HepG2 (cell line): ENCODE results near the gene MACROD2. TPM values are rescaled to one million over a fixed set of nuclear protein-coding genes. Genes with fewer than 3 reads are reported as not detected.

Source experiments
- ATAC-seq: fragments of 200-7000 bp; cut with Tn5 transposase; 3 replicates; pipeline ENCODE4 v1.9.1; 2020; ENCODE audit warnings: mild to moderate bottlenecking, moderate library complexity
- BruUV-seq: library from RNA; stranded (reverse); fragments of 400-500 nt; replicated peaks from 2 replicates; lab custom pipeline; 2021; lab: Mats Ljungman, UMichigan
- CTCF ChIA-PET: fragments of 300-600 bp; formaldehyde crosslinking; extraction: SDS; loops from one replicate; lab custom pipeline; 2021; ENCODE audit warnings: low total read pairs, inconsistent platforms, low intra/inter-chr PET ratio; lab: Yijun Ruan, JAX
- POLR2A ChIA-PET: fragments of 350-600 bp; sonication (Branson Sonifier 250); formaldehyde crosslinking; loops from one replicate; lab custom pipeline; 2020; ENCODE audit warnings: antibody characterized with exemption, inconsistent platforms; lab: Yijun Ruan, JAX
- DNase-seq: peaks from one replicate; pipeline ENCODE4 v3.0.0-alpha.2; 2015; ENCODE audit warnings: low spot score
- FAIRE-seq: peaks from 3 replicates; lab custom pipeline; 2011; peaks lifted over from hg19 to GRCh38; lab: Jason Lieb, UNC
- H2AFZ ChIP-seq: one replicate; pipeline ENCODE4 v1.6.1; 2011; ENCODE audit warnings: low read length, inconsistent platforms
- H3K27ac ChIP-seq: fragments of 300-600 bp; 3 replicates; pipeline ENCODE4 v1.8.0; 2011; ENCODE audit warnings: mixed run types, mild to moderate bottlenecking, mixed read lengths, low read length, inconsistent platforms; ENCODE audit not compliant: insufficient read depth; ENCODE audit errors: extremely low read length
- H3K27me3 ChIP-seq, 2 experiments: fragments of 200-600 bp in 1 of 2; 2 replicates in 1 of 2; 3 replicates in 1 of 2; pipeline versions ENCODE4 v1.6.0 to v1.8.0; 2011; ENCODE audit warnings: low read length in 2 of 2, mild to moderate bottlenecking in 2 of 2, moderate library complexity in 2 of 2, inconsistent platforms in 1 of 2; ENCODE audit not compliant: insufficient read depth in 2 of 2, control insufficient read depth in 1 of 2
- H3K36me3 ChIP-seq, 2 experiments: fragments of 200-600 bp in 1 of 2; replicated peaks in 1 of 2; 2 replicates in 1 of 2; 3 replicates in 1 of 2; pipeline versions ENCODE4 v1.5.1 to v1.8.0; 2011; ENCODE audit warnings: low read length in 2 of 2, inconsistent platforms in 1 of 2; ENCODE audit not compliant: insufficient read depth in 2 of 2, control insufficient read depth in 1 of 2
- H3K4me1 ChIP-seq: 2 replicates; pipeline ENCODE4 v1.5.1; 2012; ENCODE audit warnings: low read length, inconsistent platforms; ENCODE audit not compliant: insufficient read depth
- H3K4me2 ChIP-seq: 2 replicates; pipeline ENCODE4 v1.6.0; 2011; ENCODE audit warnings: low read depth, low read length, inconsistent platforms
- H3K4me3 ChIP-seq, 3 experiments: fragments of 200-600 bp in 1 of 3; sonication (generic), shearing (Covaris generic) in 1 of 3; replicated peaks in 1 of 3; 2 replicates each; pipeline ENCODE4 v1.5.1; 2011 to 2016; ENCODE audit warnings: low read length in 3 of 3, inconsistent platforms in 2 of 3, low read depth in 2 of 3, mild to moderate bottlenecking in 2 of 3, control low read depth in 1 of 3, mixed read lengths in 1 of 3; ENCODE audit not compliant: insufficient read depth in 1 of 3
- H3K79me2 ChIP-seq: one replicate; pipeline ENCODE4 v1.6.1; 2011; ENCODE audit warnings: low read length, inconsistent platforms; ENCODE audit not compliant: insufficient read depth
- H3K9ac ChIP-seq: 2 replicates; pipeline ENCODE4 v1.6.0; 2011; ENCODE audit warnings: mild to moderate bottlenecking, low read depth, low read length, inconsistent platforms; ENCODE audit not compliant: insufficient read depth
- H3K9me3 ChIP-seq: 2 replicates; pipeline ENCODE4 v1.5.1; 2012; ENCODE audit warnings: mild to moderate bottlenecking, low read length
- H4K20me1 ChIP-seq: 2 replicates; pipeline ENCODE4 v1.6.0; 2011; ENCODE audit warnings: inconsistent platforms, mild to moderate bottlenecking, low read length, moderate library complexity; ENCODE audit not compliant: insufficient read depth
- ATF6 ChIP-seq: sonication (generic); formaldehyde crosslinking; conservative IDR thresholded peaks from 2 replicates; pipeline ENCODE4 v1.4.0; 2020; ENCODE audit warnings: missing genetic modification reagents
- CEBPZ ChIP-seq: IDR thresholded peaks from 2 replicates; pipeline ENCODE4 v1.6.1; 2012; ENCODE audit warnings: low read length, improper control_type of control experiment
- GMEB1 ChIP-seq: sonication (generic); formaldehyde crosslinking; IDR thresholded peaks from 2 replicates; pipeline ENCODE4 v1.5.1; 2020; ENCODE audit warnings: missing genetic modification reagents, mild to moderate bottlenecking, borderline replicate concordance
- MYNN ChIP-seq: sonication (generic); formaldehyde crosslinking; IDR thresholded peaks from 2 replicates; pipeline ENCODE4 v1.4.0; 2020; ENCODE audit warnings: mild to moderate bottlenecking, low read depth, missing genetic modification reagents
- TOPORS ChIP-seq: sonication (generic); formaldehyde crosslinking; IDR thresholded peaks from 2 replicates; pipeline ENCODE4 v1.8.0; 2023; ENCODE audit warnings: mild to moderate bottlenecking, missing genetic modification reagents
- ZNF138 ChIP-seq: sonication (generic); formaldehyde crosslinking; IDR thresholded peaks from 2 replicates; pipeline ENCODE4 v1.5.0; 2020; ENCODE audit warnings: mild to moderate bottlenecking, low read depth, missing genetic modification reagents
- whole genome bisulfite sequencing: methylation state at CpG from one replicate; pipeline ENCODE4 v1.1.6; 2017; ENCODE audit warnings: low lambda C conversion rate; 5-methylcytosine and 5-hydroxymethylcytosine counted together
- in situ Hi-C: cut with HindIII; loops from 2 replicates; pipeline ENCODE4 v1.10.0; 2017; ENCODE audit warnings: low pct_unique_long_range_greater_than_20kb; ENCODE audit not compliant: extremely low pct_ligation_motif_present
- intact Hi-C: fragments of 100-400 bp; cut with micrococcal nuclease; formaldehyde crosslinking; loops from one replicate; pipeline ENCODE4 v1.10.0; 2022; ENCODE audit not compliant: unreplicated experiment
- polyA plus RNA-seq, 8 experiments: library from polyadenylated mRNA; depleted of rRNA in 3 of 8; stranded (reverse) in 7 of 8; unstranded in 1 of 8; fragments of >200 nt; fragmentation: Illumina TruSeq in 4 of 8; extraction: Trizol in 4 of 8; gene quantifications; 2 replicates each; pipeline versions ENCODE4 v1.2.1 to v1.2.3, GENCODE V29; 2011 to 2016; ENCODE audit warnings: low read depth in 4 of 8, missing spikeins in 1 of 8, mixed read lengths in 1 of 8; ENCODE audit not compliant: insufficient read depth in 1 of 8
- total RNA-seq, 5 experiments: library from RNA; depleted of rRNA; stranded (reverse); fragments of >200 nt; fragmentation: Illumina TruSeq; extraction: Trizol; gene quantifications; 2 replicates each; pipeline ENCODE4 v1.2.3, GENCODE V29; 2016; ENCODE audit warnings: low read depth in 1 of 5

Gene MACROD2
- total and polyA plus RNA-seq, 2 of the 13 experiments (the other 11 are each of a cell fraction or from before 2014, with no cell fraction given) = 0.13 to 0.51 TPM

GRCh38 chr20:15140286-15140685 is 1145.0 kb downstream of the MACROD2 start:
- H3K27me3 ChIP-seq = no peaks in the 10 kb centered on the region
- H3K79me2 ChIP-seq = no peaks in the 10 kb centered on the region
- peaks cover 10% of the 10 kb centered on the region for H3K4me1 ChIP-seq
- no peak overlapping the region for H2AFZ ChIP-seq
- in situ Hi-C loops = no loop called here
- no peak overlapping the region for H3K4me2 ChIP-seq
- no peaks in the 10 kb centered on the region for H4K20me1 ChIP-seq
- H3K9ac ChIP-seq = no peak overlapping the region
- no TSS peak for BruUV-seq
- ATAC-seq (no peak), FAIRE-seq (no peak), DNase-seq (no peak)
- TF ChIP-seq GMEB1 (CRISPR knock-in tag) (no peak), ZNF138 (CRISPR knock-in tag) (no peak), MYNN (no peak), TOPORS (CRISPR knock-in tag) (no peak), CEBPZ (no peak), ATF6 (no peak)
- no peak overlapping the region for H3K27ac ChIP-seq
- H3K36me3 ChIP-seq = no peaks in the 10 kb centered on the region
- H3K9me3 ChIP-seq = no peaks in the 10 kb centered on the region
- ChIA-PET POLR2A (no interaction called here), CTCF (no interaction called here)
- intact Hi-C loops = no loop called here
- 15% methylated on average over 2 of the region's 2 CpGs for WGBS
- no peak overlapping the region for H3K4me3 ChIP-seq
